Neuronal stem cell (in vitro differentiated cells): ENCODE results near the gene TALDO1.
A peak's percentile ranks its signal among the peaks of the same experiment; 100 is the strongest.

Source experiments
- DNase-seq: peaks from one replicate; pipeline ENCODE4 v3.0.0-alpha.2; 2013; ENCODE audit warnings: low spot score
- H2AFZ ChIP-seq: one replicate; pipeline ENCODE4 v1.6.1; 2013; ENCODE audit warnings: mild to moderate bottlenecking, low read length, inconsistent platforms
- H2AK5ac ChIP-seq: 2 replicates; pipeline ENCODE4 v1.6.1; 2013; ENCODE audit warnings: low read depth, mild to moderate bottlenecking, inconsistent platforms, low read length, moderate library complexity, mixed read lengths
- H2BK120ac ChIP-seq: 2 replicates; pipeline ENCODE4 v1.6.1; 2013; ENCODE audit warnings: low read depth, mild to moderate bottlenecking, inconsistent platforms, low read length, moderate library complexity, mixed read lengths
- H2BK12ac ChIP-seq: one replicate; pipeline ENCODE4 v1.6.1; 2013; ENCODE audit warnings: low read length, inconsistent platforms
- H2BK15ac ChIP-seq: 2 replicates; pipeline ENCODE4 v1.6.1; 2013; ENCODE audit warnings: mild to moderate bottlenecking, low read length, inconsistent platforms, mixed read lengths
- H2BK5ac ChIP-seq: one replicate; pipeline ENCODE4 v1.6.1; 2013; ENCODE audit warnings: inconsistent platforms, mild to moderate bottlenecking, low read length, moderate library complexity
- H3K14ac ChIP-seq: one replicate; pipeline ENCODE4 v1.6.1; 2013; ENCODE audit warnings: low read length, inconsistent platforms
- H3K18ac ChIP-seq: 2 replicates; pipeline ENCODE4 v1.6.1; 2013; ENCODE audit warnings: low read length, inconsistent platforms
- H3K23ac ChIP-seq: 2 replicates; pipeline ENCODE4 v1.6.1; 2013; ENCODE audit warnings: low read depth, mild to moderate bottlenecking, mixed read lengths, low read length, inconsistent platforms; ENCODE audit not compliant: poor library complexity
- H3K27ac ChIP-seq: replicated peaks from 3 replicates; pipeline ENCODE4 v1.5.1; 2013; ENCODE audit warnings: low read length, inconsistent platforms
- H3K27me3 ChIP-seq, 3 experiments: 2 replicates each; pipeline ENCODE4 v1.6.1; 2013; ENCODE audit warnings: low read length in 3 of 3, mild to moderate bottlenecking in 2 of 3, inconsistent platforms in 1 of 3, low read depth in 1 of 3, mixed read lengths in 1 of 3, moderate library complexity in 1 of 3; ENCODE audit not compliant: control insufficient read depth in 3 of 3, insufficient read depth in 3 of 3
- H3K36me3 ChIP-seq, 2 donors: replicated peaks in 1 of 2; 2 replicates each; pipeline ENCODE4 v1.6.1; 2013; ENCODE audit warnings: low read length in 2 of 2; ENCODE audit not compliant: control insufficient read depth in 2 of 2, insufficient read depth in 2 of 2
- H3K4ac ChIP-seq: 2 replicates; pipeline ENCODE4 v1.6.1; 2013; ENCODE audit warnings: inconsistent platforms, mild to moderate bottlenecking, low read length, moderate library complexity
- H3K4me1 ChIP-seq, 2 donors: 1 replicate in 1 of 2; 2 replicates in 1 of 2; pipeline ENCODE4 v1.6.1; 2013; ENCODE audit warnings: low read length in 2 of 2, low read depth in 1 of 2; ENCODE audit not compliant: control insufficient read depth in 2 of 2, insufficient read depth in 1 of 2
- H3K4me2 ChIP-seq: one replicate; pipeline ENCODE4 v1.6.1; 2013; ENCODE audit warnings: mild to moderate bottlenecking, low read length, inconsistent platforms; ENCODE audit not compliant: insufficient read depth, poor library complexity, severe bottlenecking
- H3K4me3 ChIP-seq, 2 donors: 2 replicates each; pipeline ENCODE4 v1.5.1; 2013; ENCODE audit warnings: low read length in 2 of 2, mild to moderate bottlenecking in 2 of 2, inconsistent platforms in 1 of 2, moderate library complexity in 1 of 2
- H3K79me1 ChIP-seq: one replicate; pipeline ENCODE4 v1.6.1; 2013; ENCODE audit warnings: low read depth, mild to moderate bottlenecking, inconsistent platforms, low read length, moderate library complexity
- H3K9ac ChIP-seq: one replicate; pipeline ENCODE4 v1.6.1; 2013; ENCODE audit warnings: mild to moderate bottlenecking, low read depth, low read length, inconsistent platforms; ENCODE audit not compliant: poor library complexity
- H3K9me3 ChIP-seq, 2 donors: replicated peaks in 1 of 2; 2 replicates each; pipeline versions ENCODE3 to v1.6.1; 2013; ENCODE audit warnings: low read length in 2 of 2, mild to moderate bottlenecking in 2 of 2, inconsistent platforms in 1 of 2, low read depth in 1 of 2, mixed read lengths in 1 of 2, moderate library complexity in 1 of 2; ENCODE audit not compliant: control insufficient read depth in 2 of 2, insufficient read depth in 1 of 2
- H4K8ac ChIP-seq: one replicate; pipeline ENCODE4 v1.6.1; 2013; ENCODE audit warnings: low read depth, mild to moderate bottlenecking, inconsistent platforms, low read length, moderate library complexity
- H4K91ac ChIP-seq: one replicate; pipeline ENCODE4 v1.6.1; 2013; ENCODE audit warnings: low read length, low read depth, mild to moderate bottlenecking, inconsistent platforms; ENCODE audit not compliant: poor library complexity
- WGBS, 2 donors: extraction: QIAGEN DNeasy Blood & Tissue Kit; methylation state at CpG; one replicate each; pipeline ENCODE4 v1.1.7; 2013; ENCODE audit warnings: missing lambda C conversion rate in 2 of 2, mixed read lengths in 1 of 2; ENCODE audit not compliant: insufficient read length in 2 of 2, insufficient replicate concordance in 1 of 2; ENCODE audit errors: extremely low coverage in 2 of 2; 5-methylcytosine and 5-hydroxymethylcytosine counted together

The TALDO1 gene

GRCh38 chr11:792873-793272 is 45.6 kb downstream of the TALDO1 start:
- no peak overlapping the region for H3K18ac ChIP-seq
- H2BK15ac ChIP-seq = no peak overlapping the region
- WGBS, 2 donors = no CpG with 5 or more reads among the region's 13 CpGs
- H3K27ac ChIP-seq = no peak overlapping the region
- H2BK120ac ChIP-seq = no peak overlapping the region
- H3K4me3 ChIP-seq = no peak overlapping the region
- H3K36me3 ChIP-seq = peaks cover 19 to 40% of the 10 kb centered on the region in 2 donors
- no peak overlapping the region for H2AK5ac ChIP-seq
- H3K27me3 ChIP-seq = no peaks in the 10 kb centered on the region
- no peak overlapping the region for H3K4ac ChIP-seq
- H3K9ac ChIP-seq = peak overlapping the region; percentile 21
- peak overlapping the region; percentile 89 for H3K23ac ChIP-seq
- H3K14ac ChIP-seq = no peak overlapping the region
- no peak overlapping the region for H2BK5ac ChIP-seq
- no peak overlapping the region for H4K8ac ChIP-seq
- no peak overlapping the region for H3K4me2 ChIP-seq
- no peak for DNase-seq
- no peaks in the 10 kb centered on the region for H3K9me3 ChIP-seq
- peaks cover 18 to 27% of the 10 kb centered on the region in 2 donors for H3K4me1 ChIP-seq
- no peak overlapping the region for H2BK12ac ChIP-seq
- no peak overlapping the region for H4K91ac ChIP-seq
- H3K79me1 ChIP-seq = peaks cover 21% of the 10 kb centered on the region
- H2AFZ ChIP-seq = no peak overlapping the region

GRCh38 chr11:793556-793955 is 46.3 kb downstream of the TALDO1 start:
- H2BK120ac ChIP-seq = no peak overlapping the region
- H3K9me3 ChIP-seq = no peaks in the 10 kb centered on the region
- H3K27me3 ChIP-seq = no peaks in the 10 kb centered on the region
- peaks cover 19 to 40% of the 10 kb centered on the region in 2 donors for H3K36me3 ChIP-seq
- no peak overlapping the region for H3K14ac ChIP-seq
- H3K18ac ChIP-seq = no peak overlapping the region
- H3K4ac ChIP-seq = no peak overlapping the region
- no peak for DNase-seq
- H2AFZ ChIP-seq = no peak overlapping the region
- H3K23ac ChIP-seq = no peak overlapping the region
- WGBS, 2 donors = no CpG with 5 or more reads among the region's 7 CpGs
- no peak overlapping the region for H2BK5ac ChIP-seq
- H4K91ac ChIP-seq = no peak overlapping the region
- peaks cover 18 to 27% of the 10 kb centered on the region in 2 donors for H3K4me1 ChIP-seq
- H3K4me2 ChIP-seq = no peak overlapping the region
- peaks cover 24% of the 10 kb centered on the region for H3K79me1 ChIP-seq
- no peak overlapping the region for H2BK15ac ChIP-seq
- no peak overlapping the region for H2AK5ac ChIP-seq
- H3K27ac ChIP-seq = no peak overlapping the region
- H3K9ac ChIP-seq = peak overlapping the region; percentile 12
- no peak overlapping the region for H2BK12ac ChIP-seq
- no peak overlapping the region for H3K4me3 ChIP-seq
- H4K8ac ChIP-seq = no peak overlapping the region

GRCh38 chr11:794013-794765 is 46.9 kb downstream of the TALDO1 start:
- WGBS, 2 donors = no CpG with 5 or more reads among the region's 31 CpGs
- no peak overlapping the region for H2BK120ac ChIP-seq
- H3K18ac ChIP-seq = no peak overlapping the region
- H3K9me3 ChIP-seq = no peaks in the 10 kb centered on the region
- H3K27me3 ChIP-seq = no peaks in the 10 kb centered on the region
- no peak overlapping the region for H4K8ac ChIP-seq
- H4K91ac ChIP-seq = no peak overlapping the region
- peaks cover 24% of the 10 kb centered on the region for H3K79me1 ChIP-seq
- no peak overlapping the region for H3K27ac ChIP-seq
- DNase-seq = no peak
- peak overlapping the region; percentile 70 for H3K9ac ChIP-seq
- no peak overlapping the region for H2AFZ ChIP-seq
- H2BK12ac ChIP-seq = no peak overlapping the region
- no peak overlapping the region for H3K4me2 ChIP-seq
- H3K14ac ChIP-seq = no peak overlapping the region
- peak overlapping the region; percentile 82 for H2BK5ac ChIP-seq
- peaks cover 18 to 21% of the 10 kb centered on the region in 2 donors for H3K4me1 ChIP-seq
- peak overlapping the region; percentile 56 for H2AK5ac ChIP-seq
- peak overlapping the region; percentile 95 for H3K23ac ChIP-seq
- H2BK15ac ChIP-seq = no peak overlapping the region
- H3K4me3 ChIP-seq = peak overlapping the region in 1 of 2 donors; percentile 26
- no peak overlapping the region for H3K4ac ChIP-seq
- H3K36me3 ChIP-seq = peaks cover 19 to 43% of the 10 kb centered on the region in 2 donors

- H2AFZ ChIP-seq = no peak overlapping the region
- no CpG with 5 or more reads among the region's 38 CpGs for WGBS, 2 donors
- peak overlapping the region; percentile 64 for H3K18ac ChIP-seq
- H2BK5ac ChIP-seq = peak overlapping the region; percentile 82
- H3K9me3 ChIP-seq = no peaks in the 10 kb centered on the region
- peak overlapping the region; percentile 10 for H2AK5ac ChIP-seq
- no peak overlapping the region for H4K8ac ChIP-seq
- peaks cover 24% of the 10 kb centered on the region for H3K79me1 ChIP-seq
- peaks cover 19 to 51% of the 10 kb centered on the region in 2 donors for H3K36me3 ChIP-seq
- peak overlapping the region; percentile 38 for H3K14ac ChIP-seq
- H2BK120ac ChIP-seq = no peak overlapping the region
- H3K27me3 ChIP-seq = no peaks in the 10 kb centered on the region
- no peak for DNase-seq
- H4K91ac ChIP-seq = no peak overlapping the region
- peak overlapping the region; percentile 70 for H3K9ac ChIP-seq
- no peak overlapping the region for H2BK15ac ChIP-seq
- peak overlapping the region; percentile 95 for H3K23ac ChIP-seq
- H3K27ac ChIP-seq = no peak overlapping the region
- peak overlapping the region; percentile 11 for H3K4me2 ChIP-seq
- peak overlapping the region; percentile 41 for H2BK12ac ChIP-seq
- peaks cover 15 to 16% of the 10 kb centered on the region in 2 donors for H3K4me1 ChIP-seq
- H3K4ac ChIP-seq = no peak overlapping the region
- no peak overlapping the region for H3K4me3 ChIP-seq
Observed at GRCh38 chr11:794766-795633, 47.7 kb downstream of the TALDO1 start.
